Prostate gland (tissue), 2 donors: ENCODE results near the gene CA5B. TPM values are rescaled to one million over a fixed set of nuclear protein-coding genes. Genes with fewer than 3 reads are reported as not detected.

Experiments used
- DNase-seq: peaks from one replicate; pipeline ENCODE4 v3.0.0-alpha.2; 2019; ENCODE audit warnings: low spot score
- H3K27ac ChIP-seq, 2 donors: fragments of 200-600 bp; sonication (generic); 2 replicates each; pipeline ENCODE4 v1.5.1; 2017 to 2019
- H3K27me3 ChIP-seq: fragments of 200-600 bp; sonication (generic); replicated peaks from 2 replicates; pipeline ENCODE4 v1.5.1; 2019; ENCODE audit not compliant: insufficient read depth
- H3K36me3 ChIP-seq, 2 donors: fragments of 200-600 bp; sonication (generic); 1 replicate in 1 of 2; 2 replicates in 1 of 2; pipeline versions ENCODE4 v1.5.1 to v1.8.1; 2017 to 2019
- H3K4me1 ChIP-seq: fragments of 200-600 bp; sonication (generic); replicated peaks from 2 replicates; pipeline ENCODE4 v1.5.1; 2019
- H3K4me3 ChIP-seq, 2 donors: fragments of 200-600 bp; sonication (generic); 2 replicates each; pipeline ENCODE4 v1.5.1; 2017 to 2019
- H3K9me3 ChIP-seq: fragments of 200-600 bp; sonication (generic); 2 replicates; pipeline ENCODE4 v1.5.1; 2017
- POLR2A ChIP-seq: fragments of 450-650 bp; IDR thresholded peaks from one replicate; pipeline ENCODE4 v1.6.1; 2016; ENCODE audit warnings: antibody characterized with exemption, mild to moderate bottlenecking
- POLR2AphosphoS5 ChIP-seq: sonication (generic); formaldehyde crosslinking; IDR thresholded peaks from one replicate; pipeline ENCODE4 v1.6.1; 2017; ENCODE audit warnings: antibody characterized with exemption
- whole genome bisulfite sequencing: methylation state at CpG from one replicate; pipeline ENCODE4 v1.1.5; 2018; 5-methylcytosine and 5-hydroxymethylcytosine counted together
- intact Hi-C: fragments of 100-400 bp; cut with DNase I; formaldehyde crosslinking; loops from one replicate; pipeline ENCODE4 v1.14.2; 2022
- total RNA-seq, 2 donors: library from RNA; depleted of rRNA; stranded (reverse); fragments of >200 nt; gene quantifications; one replicate each; pipeline ENCODE4 v1.1.0, GENCODE V29; 2016
- TF ChIP-seq, protein P1 (sequence below), 4 experiments: fragments of 200-600 bp in 2 of 4; fragments of 450-650 bp in 2 of 4; sonication (generic) in 2 of 4; IDR thresholded peaks; 1 replicate in 3 of 4; 2 replicates in 1 of 4; pipeline ENCODE4 v1.5.1; 2016 to 2019; ENCODE audit warnings: antibody characterized with exemption in 4 of 4, mild to moderate bottlenecking in 2 of 4, moderate library complexity in 2 of 4

The CA5B gene
- total RNA-seq, 2 donors from 2014 or later: 4.6 to 35.7 TPM

DNA sequence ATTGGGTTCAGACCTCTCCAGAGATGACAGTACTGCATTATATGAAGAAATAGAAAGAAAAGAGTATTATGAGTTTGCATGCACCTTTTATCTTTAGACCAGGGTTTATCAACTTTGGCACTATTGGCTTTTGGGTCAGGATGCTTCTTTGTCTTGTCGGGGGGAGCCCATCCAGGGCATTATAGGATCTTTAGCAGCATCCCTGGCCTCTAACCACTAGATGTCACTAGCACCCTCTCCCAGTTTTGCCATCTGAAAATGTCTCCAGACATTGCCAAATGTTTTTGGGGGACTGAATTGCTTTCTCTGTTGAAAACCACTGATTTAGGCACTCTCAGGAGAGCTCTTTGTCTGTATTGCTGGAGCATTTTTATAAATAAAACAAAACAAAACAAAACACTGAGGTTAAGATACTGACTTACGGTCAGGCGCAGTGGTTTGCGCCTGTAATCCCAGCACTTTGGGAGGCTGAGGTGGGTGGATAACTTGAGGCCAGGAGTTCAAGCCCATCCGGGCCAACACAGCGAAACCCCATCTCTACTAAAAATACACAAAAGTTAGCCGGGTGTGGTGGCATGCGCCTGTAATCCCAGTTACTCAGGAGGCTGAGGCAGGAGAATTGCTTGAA is 23.6 kb downstream of the CA5B start:
- 77% methylated on average over 8 of the region's 8 CpGs for WGBS
- Histone ChIP-seq H3K36me3 (no peaks in the 10 kb centered on the region), H3K27ac (no peak overlapping the region), H3K27me3 (no peaks in the 10 kb centered on the region), H3K4me3 (no peak overlapping the region), H3K4me1 (no peaks in the 10 kb centered on the region), H3K9me3 (no peaks in the 10 kb centered on the region)
- TF ChIP-seq, protein P1, sequence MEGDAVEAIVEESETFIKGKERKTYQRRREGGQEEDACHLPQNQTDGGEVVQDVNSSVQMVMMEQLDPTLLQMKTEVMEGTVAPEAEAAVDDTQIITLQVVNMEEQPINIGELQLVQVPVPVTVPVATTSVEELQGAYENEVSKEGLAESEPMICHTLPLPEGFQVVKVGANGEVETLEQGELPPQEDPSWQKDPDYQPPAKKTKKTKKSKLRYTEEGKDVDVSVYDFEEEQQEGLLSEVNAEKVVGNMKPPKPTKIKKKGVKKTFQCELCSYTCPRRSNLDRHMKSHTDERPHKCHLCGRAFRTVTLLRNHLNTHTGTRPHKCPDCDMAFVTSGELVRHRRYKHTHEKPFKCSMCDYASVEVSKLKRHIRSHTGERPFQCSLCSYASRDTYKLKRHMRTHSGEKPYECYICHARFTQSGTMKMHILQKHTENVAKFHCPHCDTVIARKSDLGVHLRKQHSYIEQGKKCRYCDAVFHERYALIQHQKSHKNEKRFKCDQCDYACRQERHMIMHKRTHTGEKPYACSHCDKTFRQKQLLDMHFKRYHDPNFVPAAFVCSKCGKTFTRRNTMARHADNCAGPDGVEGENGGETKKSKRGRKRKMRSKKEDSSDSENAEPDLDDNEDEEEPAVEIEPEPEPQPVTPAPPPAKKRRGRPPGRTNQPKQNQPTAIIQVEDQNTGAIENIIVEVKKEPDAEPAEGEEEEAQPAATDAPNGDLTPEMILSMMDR (IDR thresholded peaks at IDR 0.05): peak in 2 of 4 experiments; percentile 30 to 39
- no peak for TF ChIP-seq POLR2AphosphoS5
- intact Hi-C loops: no loop called here
- DNase-seq: no peak

DNA sequence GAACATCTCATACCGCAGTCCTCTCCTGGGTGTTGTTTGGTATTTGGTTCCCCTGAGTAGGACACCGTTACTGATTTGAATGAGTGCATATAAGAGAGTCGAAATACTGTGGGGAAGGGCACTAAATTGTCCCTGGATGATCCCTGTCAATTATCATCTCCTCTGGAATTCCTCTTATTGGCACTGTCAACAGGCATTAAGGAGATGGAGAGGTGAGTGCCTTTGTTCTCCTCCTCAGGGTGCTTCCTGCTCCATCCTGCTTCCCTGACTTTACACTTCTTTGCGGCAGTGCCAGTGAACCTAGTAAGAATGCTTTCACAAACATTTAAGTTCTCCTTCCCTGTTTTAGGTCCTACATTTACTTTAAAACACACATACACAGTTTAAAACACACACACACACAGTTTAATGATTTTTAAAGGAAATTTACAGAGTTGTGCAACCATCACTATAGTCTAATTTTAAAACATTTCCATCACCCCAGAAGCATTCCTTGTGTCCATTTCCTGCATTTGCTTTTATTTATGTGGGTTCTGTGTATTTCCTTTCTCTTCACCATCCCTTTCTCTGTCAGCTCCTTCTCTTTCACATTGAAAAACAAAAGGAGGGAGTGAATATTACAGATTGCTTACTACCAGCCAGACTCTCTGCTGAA is 31.4 kb downstream of the CA5B start:
- intact Hi-C loops: no loop called here
- no peaks in the 10 kb centered on the region for H3K27me3 ChIP-seq
- no peaks in the 10 kb centered on the region for H3K36me3 ChIP-seq
- H3K4me3 ChIP-seq: no peak overlapping the region
- TF ChIP-seq, protein P1 (IDR thresholded peaks at IDR 0.05): no peak
- TF ChIP-seq POLR2A (no peak), POLR2AphosphoS5 (no peak)
- no peaks in the 10 kb centered on the region for H3K9me3 ChIP-seq
- DNase-seq: no peak
- H3K4me1 ChIP-seq: no peaks in the 10 kb centered on the region
- no peak overlapping the region for H3K27ac ChIP-seq
- 56% methylated on average over 4 of the region's 4 CpGs for WGBS

DNA sequence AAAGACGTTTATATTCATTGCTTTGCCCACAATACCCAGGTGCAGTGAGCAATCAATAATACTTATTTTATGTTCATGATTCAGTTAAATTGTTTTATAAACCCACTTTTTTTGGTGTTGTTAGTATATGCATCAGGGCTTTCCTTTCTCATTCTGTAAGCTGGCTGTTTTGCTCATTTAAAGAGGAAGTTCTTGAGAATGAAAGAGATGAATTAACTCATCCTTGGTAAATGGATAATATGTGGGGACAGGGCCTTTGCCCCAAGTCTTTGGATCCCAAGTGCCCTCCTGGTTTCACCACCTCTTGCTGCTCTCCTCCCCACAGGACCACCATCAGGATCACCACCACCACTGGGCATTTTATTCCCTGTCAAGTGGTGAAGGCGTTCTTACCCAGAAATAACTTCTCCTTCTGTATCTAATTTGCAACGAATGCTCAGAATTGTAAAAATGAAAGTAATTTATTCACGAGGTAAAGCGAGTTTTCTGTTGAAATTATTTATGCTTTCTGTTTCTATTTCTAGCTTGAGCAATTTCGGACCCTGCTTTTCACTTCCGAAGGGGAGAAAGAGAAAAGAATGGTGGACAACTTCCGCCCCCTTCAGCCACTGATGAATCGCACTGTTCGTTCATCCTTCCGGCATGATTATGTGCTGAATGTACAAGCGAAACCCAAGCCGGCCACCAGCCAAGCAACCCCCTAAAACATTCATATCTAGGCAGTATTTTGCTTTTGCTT is 44.1 kb downstream of the CA5B start:
- H3K27ac ChIP-seq: no peak overlapping the region
- H3K4me3 ChIP-seq: no peak overlapping the region
- no peaks in the 10 kb centered on the region for H3K9me3 ChIP-seq
- H3K36me3 ChIP-seq: no peaks in the 10 kb centered on the region
- WGBS: 76% methylated on average over 13 of the region's 13 CpGs
- H3K4me1 ChIP-seq: no peaks in the 10 kb centered on the region
- DNase-seq: no peak
- TF ChIP-seq, protein P1 (IDR thresholded peaks at IDR 0.05): no peak
- no peak for TF ChIP-seq POLR2AphosphoS5
- TF ChIP-seq POLR2A: no peak
- intact Hi-C loops: no loop called here
- H3K27me3 ChIP-seq: no peaks in the 10 kb centered on the region

DNA sequence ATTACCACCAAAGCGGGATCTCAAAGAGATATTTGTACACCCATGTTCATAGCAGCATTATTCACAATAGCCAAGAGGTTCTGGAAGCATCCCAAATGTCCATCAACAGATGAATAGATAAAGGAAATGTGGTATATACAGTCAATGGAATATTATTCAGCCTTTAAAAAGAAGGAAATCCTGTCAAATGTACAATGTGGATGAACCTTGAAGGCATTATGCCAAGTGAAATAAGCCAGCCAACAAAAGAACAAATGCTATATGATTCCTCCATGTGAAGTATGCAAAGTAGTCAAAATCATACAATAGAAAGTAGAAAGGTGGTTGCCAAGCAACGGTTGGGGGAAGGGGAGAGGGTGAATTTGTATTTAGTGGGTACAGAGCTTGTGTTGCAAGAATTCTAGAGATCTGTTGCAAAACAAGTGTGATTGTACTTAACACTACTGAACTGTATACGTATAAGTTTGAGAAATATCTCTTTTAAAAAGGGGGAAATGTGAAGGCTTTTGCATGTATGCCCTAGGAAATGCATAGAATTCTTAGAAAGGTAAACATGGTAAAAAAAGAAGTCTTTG is 47.2 kb downstream of the CA5B start:
- no peak overlapping the region for H3K4me3 ChIP-seq
- intact Hi-C loops: no loop called here
- H3K9me3 ChIP-seq: no peaks in the 10 kb centered on the region
- H3K36me3 ChIP-seq: no peaks in the 10 kb centered on the region
- WGBS: 90% methylated on average over 3 of the region's 3 CpGs
- H3K27me3 ChIP-seq: no peaks in the 10 kb centered on the region
- H3K27ac ChIP-seq: no peak overlapping the region
- TF ChIP-seq, protein P1 (IDR thresholded peaks at IDR 0.05): no peak
- TF ChIP-seq POLR2AphosphoS5 (no peak), POLR2A (no peak)
- no peaks in the 10 kb centered on the region for H3K4me1 ChIP-seq
- DNase-seq: no peak
